Mesenchymal stem cell (in vitro differentiated cells and primary cell): Measurements from ENCODE around the gene TWIST2.

Experiments used
- DNase-seq: peaks from one replicate; pipeline ENCODE4 v3.0.0-alpha.2; 2013
- H2AFZ ChIP-seq: one replicate; pipeline ENCODE4 v1.6.1; 2013; ENCODE audit warnings: low read depth, mild to moderate bottlenecking, control low read depth, inconsistent platforms, low read length, moderate library complexity
- H2AK5ac ChIP-seq: 2 replicates; pipeline ENCODE4 v1.6.1; 2013; ENCODE audit warnings: low read length, moderate library complexity, mild to moderate bottlenecking, inconsistent platforms; ENCODE audit not compliant: severe bottlenecking
- H2BK120ac ChIP-seq: one replicate; pipeline ENCODE4 v1.6.1; 2013; ENCODE audit warnings: low read depth, mild to moderate bottlenecking, inconsistent platforms, low read length, moderate library complexity
- H2BK12ac ChIP-seq, 2 experiments: one replicate each; pipeline ENCODE4 v1.6.1; 2013; ENCODE audit warnings: inconsistent platforms in 2 of 2, low read length in 2 of 2, mild to moderate bottlenecking in 2 of 2, moderate library complexity in 2 of 2, control low read depth in 1 of 2
- H2BK15ac ChIP-seq: one replicate; pipeline ENCODE4 v1.6.1; 2013; ENCODE audit warnings: mild to moderate bottlenecking, low read depth, inconsistent platforms; ENCODE audit not compliant: poor library complexity, severe bottlenecking
- H2BK5ac ChIP-seq: 2 replicates; pipeline ENCODE4 v1.6.1; 2013; ENCODE audit warnings: low read depth, mild to moderate bottlenecking, low read length, control low read depth, inconsistent platforms; ENCODE audit not compliant: poor library complexity, severe bottlenecking
- H3K14ac ChIP-seq, 2 experiments: one replicate each; pipeline ENCODE4 v1.6.1; 2013; ENCODE audit warnings: inconsistent platforms in 2 of 2, low read length in 2 of 2, control low read depth in 1 of 2, mild to moderate bottlenecking in 1 of 2, moderate library complexity in 1 of 2
- H3K18ac ChIP-seq, 2 experiments: one replicate each; pipeline ENCODE4 v1.6.1; 2013; ENCODE audit warnings: inconsistent platforms in 2 of 2, low read length in 2 of 2, control low read depth in 1 of 2, low read depth in 1 of 2, mild to moderate bottlenecking in 1 of 2
- H3K23ac ChIP-seq, 2 experiments: one replicate each; pipeline ENCODE4 v1.6.1; 2013; ENCODE audit warnings: inconsistent platforms in 2 of 2, low read length in 2 of 2, mild to moderate bottlenecking in 2 of 2, moderate library complexity in 2 of 2, control low read depth in 1 of 2
- H3K27ac ChIP-seq: 2 replicates; pipeline ENCODE4 v1.5.1; 2013; ENCODE audit warnings: mild to moderate bottlenecking, moderate library complexity, low read length, control low read depth, inconsistent platforms; ENCODE audit not compliant: poor library complexity, severe bottlenecking
- H3K27me3 ChIP-seq, 2 experiments: 2 replicates each; pipeline versions ENCODE4 v1.6.1 to v1.7.0; 2013; ENCODE audit warnings: low read length in 2 of 2, mild to moderate bottlenecking in 2 of 2, moderate library complexity in 2 of 2, control low read depth in 1 of 2, inconsistent platforms in 1 of 2; ENCODE audit not compliant: control insufficient read depth in 1 of 2, insufficient read depth in 1 of 2
- H3K36me3 ChIP-seq, 2 experiments: 2 replicates each; pipeline versions ENCODE4 v1.6.1 to v1.7.0; 2013; ENCODE audit warnings: low read length in 2 of 2, control low read depth in 1 of 2, inconsistent platforms in 1 of 2, low read depth in 1 of 2, mild to moderate bottlenecking in 1 of 2; ENCODE audit not compliant: insufficient read depth in 2 of 2, control insufficient read depth in 1 of 2
- H3K4ac ChIP-seq, 2 experiments: one replicate each; pipeline ENCODE4 v1.6.1; 2013; ENCODE audit warnings: inconsistent platforms in 2 of 2, low read length in 2 of 2, mild to moderate bottlenecking in 2 of 2, moderate library complexity in 2 of 2, control low read depth in 1 of 2, low read depth in 1 of 2
- H3K4me1 ChIP-seq: 2 replicates; pipeline ENCODE4 v1.6.1; 2013; ENCODE audit warnings: low read depth, low read length, control low read depth; ENCODE audit not compliant: control insufficient read depth, insufficient read depth
- H3K4me2 ChIP-seq: 2 replicates; pipeline ENCODE4 v1.6.1; 2013; ENCODE audit warnings: low read length, mild to moderate bottlenecking, inconsistent platforms; ENCODE audit not compliant: poor library complexity, severe bottlenecking
- H3K4me3 ChIP-seq, 2 experiments: 2 replicates each; pipeline versions ENCODE4 v1.5.1 to v1.7.0; 2013; ENCODE audit warnings: low read length in 2 of 2, mild to moderate bottlenecking in 2 of 2, control low read depth in 1 of 2, low read depth in 1 of 2; ENCODE audit not compliant: insufficient read depth in 1 of 2
- H3K79me1 ChIP-seq: replicated peaks from 2 replicates; pipeline ENCODE4 v1.6.1; 2013; ENCODE audit warnings: mild to moderate bottlenecking, control low read depth, low read length, inconsistent platforms; ENCODE audit not compliant: poor library complexity, severe bottlenecking
- H3K9ac ChIP-seq: 2 replicates; pipeline ENCODE4 v1.7.0; 2013; ENCODE audit warnings: mild to moderate bottlenecking, low read length, moderate library complexity
- H3K9me3 ChIP-seq: 2 replicates; pipeline ENCODE4 v1.7.0; 2013; ENCODE audit warnings: mild to moderate bottlenecking, low read length; ENCODE audit not compliant: control insufficient read depth
- H4K8ac ChIP-seq: one replicate; pipeline ENCODE4 v1.6.1; 2013; ENCODE audit warnings: inconsistent platforms, mild to moderate bottlenecking, low read length, moderate library complexity
- H4K91ac ChIP-seq: one replicate; pipeline ENCODE4 v1.6.1; 2013; ENCODE audit warnings: mild to moderate bottlenecking, low read length, inconsistent platforms
- WGBS: methylation state at CpG from one replicate; pipeline ENCODE4 v1.1.7; 2013; ENCODE audit warnings: mixed read lengths; 5-methylcytosine and 5-hydroxymethylcytosine counted together

Gene TWIST2

GRCh38 chr2:238907717-238908173 lies 59.9 kb downstream of the TWIST2 start:
- H2BK120ac ChIP-seq: no peak overlapping the region
- H2BK15ac ChIP-seq: no peak overlapping the region
- no peak overlapping the region for H3K9ac ChIP-seq
- H3K18ac ChIP-seq: peak overlapping the region in 1 of 2 experiments; percentile 58
- H3K27ac ChIP-seq: no peak overlapping the region
- H3K4ac ChIP-seq: no peak overlapping the region
- no peak overlapping the region for H2AK5ac ChIP-seq
- no peak overlapping the region for H2BK5ac ChIP-seq
- no peak for DNase-seq
- H3K23ac ChIP-seq: no peak overlapping the region
- H3K36me3 ChIP-seq: peaks cover 0 to 52% of the 10 kb centered on the region in 2 experiments
- peak overlapping the region in 1 of 2 experiments; percentile 15 for H2BK12ac ChIP-seq
- no peak overlapping the region for H4K8ac ChIP-seq
- no peak overlapping the region for H3K4me3 ChIP-seq
- no peaks in the 10 kb centered on the region for H3K27me3 ChIP-seq
- peaks cover 8% of the 10 kb centered on the region for H3K4me1 ChIP-seq
- no peaks in the 10 kb centered on the region for H3K9me3 ChIP-seq
- H3K14ac ChIP-seq: no peak overlapping the region
- H4K91ac ChIP-seq: peak overlapping the region; percentile 1
- H3K79me1 ChIP-seq: no peaks in the 10 kb centered on the region
- no peak overlapping the region for H2AFZ ChIP-seq
- 98% methylated on average over 5 of the region's 5 CpGs for WGBS
- no peak overlapping the region for H3K4me2 ChIP-seq

DNA sequence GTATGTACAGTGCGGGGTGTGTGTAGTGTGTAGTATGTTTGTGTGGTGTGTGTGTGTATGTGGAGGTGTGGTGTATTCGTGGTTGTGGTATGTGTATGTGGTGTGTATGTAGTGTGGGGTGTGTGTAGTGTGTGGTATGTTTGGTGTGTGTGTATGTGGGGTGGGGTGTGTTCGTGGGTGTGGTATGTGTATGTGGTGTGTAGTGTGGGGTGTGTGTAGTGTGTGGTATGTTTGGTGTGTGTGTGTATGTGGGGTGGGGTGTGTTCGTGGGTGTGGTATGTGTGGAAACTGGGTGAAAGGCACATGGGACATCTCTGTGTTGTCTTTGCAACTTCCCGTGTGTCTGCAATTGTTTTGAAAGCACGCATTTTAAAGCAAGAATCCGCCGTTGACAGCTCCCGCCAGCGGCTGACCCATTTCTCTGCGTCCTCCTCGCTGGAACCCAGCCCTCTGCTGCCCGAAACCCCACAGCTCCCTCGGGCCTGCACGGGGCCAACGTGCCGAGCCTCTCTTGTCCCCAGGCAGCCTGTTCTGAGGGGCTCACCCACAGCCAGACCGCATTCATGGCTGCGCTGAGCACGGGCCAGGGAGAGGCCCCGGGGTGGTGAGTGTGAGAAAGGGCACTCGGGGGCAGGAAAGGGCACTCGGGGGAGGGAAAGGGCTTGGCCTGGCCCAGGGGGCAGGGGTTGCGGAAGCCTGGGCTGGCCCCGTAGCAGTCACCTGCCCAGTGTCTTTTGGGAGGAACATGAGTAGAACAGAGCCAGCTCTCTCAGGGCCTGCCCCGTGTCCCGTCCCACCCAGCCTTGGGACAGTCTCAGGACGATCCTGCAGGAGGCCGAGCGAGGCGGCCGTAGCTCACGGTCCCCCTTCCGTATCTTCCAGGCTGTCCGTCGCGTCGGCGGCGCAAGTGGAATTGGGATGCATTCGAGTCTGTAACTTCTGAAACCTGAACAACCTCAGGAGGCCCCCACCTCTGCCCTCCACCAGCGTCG lies 61.4 kb downstream of the TWIST2 start:
- Histone ChIP-seq H3K18ac (peak overlapping the region in 1 of 2 experiments; percentile 13), H2BK120ac (no peak overlapping the region), H2BK15ac (no peak overlapping the region), H3K14ac (peak overlapping the region in 1 of 2 experiments; percentile 91), H3K23ac (no peak overlapping the region), H2AK5ac (no peak overlapping the region), H4K91ac (no peak overlapping the region), H2BK12ac (peak overlapping the region in 1 of 2 experiments; percentile 12), H3K4ac (no peak overlapping the region), H3K4me1 (peaks cover 10% of the 10 kb centered on the region), H3K27ac (no peak overlapping the region), H3K9ac (peak overlapping the region; percentile 5), H4K8ac (no peak overlapping the region), H3K36me3 (peaks cover 0 to 67% of the 10 kb centered on the region in 2 experiments), H3K9me3 (no peaks in the 10 kb centered on the region), H3K4me2 (no peak overlapping the region), H3K79me1 (no peaks in the 10 kb centered on the region), H3K27me3 (no peaks in the 10 kb centered on the region), H2AFZ (no peak overlapping the region), H3K4me3 (no peak overlapping the region), H2BK5ac (no peak overlapping the region)
- 72% methylated on average over 43 of the region's 43 CpGs for WGBS
- DNase-seq: peak; percentile 38

DNA sequence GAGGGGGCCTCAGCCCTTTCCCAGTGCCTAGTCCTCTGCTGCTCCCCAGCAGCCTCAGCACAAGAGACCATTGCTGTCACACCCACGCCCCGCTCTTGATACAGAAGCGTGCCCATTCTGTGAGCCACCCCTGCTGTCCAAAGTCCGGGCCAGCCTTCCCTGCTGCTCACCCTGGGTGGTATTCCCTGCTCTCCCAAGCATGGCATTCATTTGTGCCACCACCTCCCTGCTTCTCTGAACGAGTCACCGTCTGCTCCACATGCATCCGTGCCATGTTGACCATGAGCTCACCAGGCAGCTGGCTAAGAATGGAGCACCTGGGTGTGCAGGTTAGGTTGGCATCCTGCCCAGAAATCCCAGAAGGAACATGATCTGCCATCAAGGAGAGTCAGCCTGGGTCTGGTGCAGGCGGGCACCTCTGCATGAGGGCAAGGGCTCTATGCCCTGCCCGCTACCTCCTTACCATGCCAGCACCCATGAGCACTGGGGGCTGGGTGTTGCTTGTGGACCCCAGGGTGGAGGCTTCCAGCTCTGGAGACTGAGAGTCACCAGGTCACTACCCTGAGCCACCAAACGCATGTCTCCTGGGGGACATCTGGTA lies 63.0 kb downstream of the TWIST2 start:
- Histone ChIP-seq H3K14ac (no peak overlapping the region), H2BK120ac (no peak overlapping the region), H4K91ac (no peak overlapping the region), H2BK15ac (no peak overlapping the region), H3K4me3 (no peak overlapping the region), H4K8ac (no peak overlapping the region), H3K4ac (peak overlapping the region in 1 of 2 experiments; percentile 17), H3K36me3 (peaks cover 0 to 73% of the 10 kb centered on the region in 2 experiments), H3K27ac (no peak overlapping the region), H3K23ac (no peak overlapping the region), H3K4me1 (peaks cover 16% of the 10 kb centered on the region), H2BK5ac (no peak overlapping the region), H2AK5ac (no peak overlapping the region), H3K9ac (no peak overlapping the region), H3K4me2 (no peak overlapping the region), H3K27me3 (no peaks in the 10 kb centered on the region), H2BK12ac (no peak overlapping the region), H3K79me1 (no peaks in the 10 kb centered on the region), H3K9me3 (no peaks in the 10 kb centered on the region), H2AFZ (no peak overlapping the region), H3K18ac (no peak overlapping the region)
- 94% methylated on average over 9 of the region's 10 CpGs for WGBS
- DNase-seq: no peak
